SK-N-SH (cell line): ENCODE measurements around the gene CLDN14. TPM values are rescaled to one million over a fixed set of nuclear protein-coding genes. Genes with fewer than 3 reads are reported as not detected.

ENCODE experiments used
- CTCF ChIA-PET: fragments of 300-600, 350-600 bp; formaldehyde crosslinking; extraction: SDS; loops from one replicate; lab custom pipeline; 2021; lab: Yijun Ruan, JAX
- POLR2A ChIA-PET: fragments of 350-600 bp; sonication (Branson Sonifier 250); formaldehyde crosslinking; extraction: SDS; loops from one replicate; lab custom pipeline; 2020; ENCODE audit warnings: antibody characterized with exemption, inconsistent platforms; lab: Yijun Ruan, JAX
- DNase-seq: peaks from one replicate; pipeline ENCODE4 v3.0.0; 2012
- H2AFZ ChIP-seq: fragments of 200-600 bp; sonication (generic); 2 replicates; pipeline ENCODE4 v1.8.1; 2016; ENCODE audit warnings: antibody characterized with exemption, mild to moderate bottlenecking, low read depth
- H3F3A ChIP-seq: fragments of 200-600 bp; sonication (generic); replicated peaks from 2 replicates; pipeline ENCODE3; 2016; ENCODE audit warnings: antibody characterized with exemption, mild to moderate bottlenecking; ENCODE audit not compliant: insufficient read depth
- H3K27ac ChIP-seq, 2 experiments: fragments of 200-500 bp in 1 of 2; fragments of 200-600 bp in 1 of 2; sonication (Bioruptor generic) in 1 of 2; sonication (generic), shearing (Covaris generic) in 1 of 2; 2 replicates each; pipeline versions ENCODE4 v1.5.1 to v1.6.1; 2014 to 2016; ENCODE audit warnings: low read depth in 2 of 2, inconsistent platforms in 1 of 2, low read length in 1 of 2, mild to moderate bottlenecking in 1 of 2, mixed read lengths in 1 of 2
- H3K27me3 ChIP-seq: fragments of 200-600 bp; sonication (generic), shearing (Covaris generic); 2 replicates; pipeline ENCODE4 v1.6.1; 2016; ENCODE audit warnings: mixed run types; ENCODE audit not compliant: insufficient read depth
- H3K36me3 ChIP-seq, 2 experiments: fragments of 200-500 bp in 1 of 2; fragments of 200-600 bp in 1 of 2; sonication (Bioruptor generic) in 1 of 2; sonication (generic) in 1 of 2; replicated peaks in 1 of 2; 2 replicates each; pipeline versions ENCODE3 to v1.5.1; 2014 to 2016; ENCODE audit warnings: low read length in 1 of 2, mild to moderate bottlenecking in 1 of 2; ENCODE audit not compliant: insufficient read depth in 2 of 2, control insufficient read depth in 1 of 2
- H3K4me1 ChIP-seq, 2 experiments: fragments of 200-500 bp in 1 of 2; fragments of 200-600 bp in 1 of 2; sonication (Bioruptor generic) in 1 of 2; sonication (generic), shearing (Covaris generic) in 1 of 2; 2 replicates each; pipeline versions ENCODE4 v1.5.1 to v1.6.1; 2014 to 2016; ENCODE audit warnings: low read depth in 1 of 2, low read length in 1 of 2, mixed run types in 1 of 2; ENCODE audit not compliant: insufficient read depth in 2 of 2, control insufficient read depth in 1 of 2
- H3K4me2 ChIP-seq: fragments of 200-600 bp; sonication (generic), shearing (Covaris generic); 2 replicates; pipeline ENCODE4 v1.6.1; 2017; ENCODE audit warnings: mixed run types
- H3K4me3 ChIP-seq, 2 experiments: fragments of 200-500 bp in 1 of 2; fragments of 200-600 bp in 1 of 2; sonication (Bioruptor generic) in 1 of 2; sonication (generic), shearing (Covaris generic) in 1 of 2; 2 replicates each; pipeline versions ENCODE4 v1.5.1 to v1.8.1; 2014 to 2016; ENCODE audit warnings: low read depth in 2 of 2, inconsistent platforms in 1 of 2, low read length in 1 of 2, mild to moderate bottlenecking in 1 of 2, mixed read lengths in 1 of 2, moderate library complexity in 1 of 2
- H3K79me2 ChIP-seq: fragments of 200-600 bp; sonication (generic); 2 replicates; pipeline ENCODE4 v1.8.1; 2017; ENCODE audit warnings: mild to moderate bottlenecking; ENCODE audit not compliant: insufficient read depth
- H3K9ac ChIP-seq: fragments of 200-600 bp; sonication (generic); 2 replicates; pipeline ENCODE4 v1.6.1; 2017; ENCODE audit warnings: mixed run types
- H3K9me2 ChIP-seq: fragments of 200-600 bp; sonication (generic); 2 replicates; pipeline ENCODE4 v1.6.1; 2017; ENCODE audit warnings: mixed run types
- H3K9me3 ChIP-seq: fragments of 200-600 bp; sonication (generic); 2 replicates; pipeline ENCODE4 v1.6.1; 2017; ENCODE audit warnings: mixed run types, mild to moderate bottlenecking, moderate library complexity
- H4K20me1 ChIP-seq: fragments of 200-600 bp; sonication (generic); 2 replicates; pipeline ENCODE4 v1.6.1; 2017; ENCODE audit warnings: mild to moderate bottlenecking, mixed run types; ENCODE audit not compliant: insufficient read depth
- EP300 ChIP-seq, 2 experiments: IDR thresholded peaks; 2 replicates each; pipeline versions ENCODE4 v1.4.0 to v1.6.1; 2012; ENCODE audit warnings: borderline replicate concordance in 1 of 2, low read depth in 1 of 2, low read length in 1 of 2
- EZH2phosphoT487 ChIP-seq: fragments of 200-600 bp; sonication (generic); IDR thresholded peaks from 2 replicates; pipeline ENCODE4 v1.6.1; 2017; ENCODE audit warnings: low read depth, mixed run types, mild to moderate bottlenecking, antibody characterized with exemption, moderate library complexity, borderline replicate concordance
- FOSL2 ChIP-seq: IDR thresholded peaks from 2 replicates; pipeline ENCODE4 v1.4.0; 2012; ENCODE audit warnings: low read depth, mild to moderate bottlenecking, moderate library complexity, borderline replicate concordance
- FOXM1 ChIP-seq: IDR thresholded peaks from 2 replicates; pipeline ENCODE4 v1.4.0; 2012; ENCODE audit warnings: low read depth, mild to moderate bottlenecking
- GATA2 ChIP-seq: sonication (generic); formaldehyde crosslinking; IDR thresholded peaks from 2 replicates; pipeline ENCODE4 v1.5.0; 2020; ENCODE audit warnings: mild to moderate bottlenecking, missing genetic modification reagents
- JUND ChIP-seq: IDR thresholded peaks from 2 replicates; pipeline ENCODE4 v1.4.0; 2012
- MEF2A ChIP-seq: IDR thresholded peaks from 2 replicates; pipeline ENCODE4 v1.4.0; 2012; ENCODE audit warnings: low read depth, borderline replicate concordance
- RAD21 ChIP-seq: IDR thresholded peaks from 2 replicates; pipeline ENCODE4 v1.6.1; 2012; ENCODE audit warnings: mild to moderate bottlenecking, low read length
- RCOR1 ChIP-seq: fragments of 150-350 bp; IDR thresholded peaks from 2 replicates; pipeline ENCODE4 v1.6.1; 2017; ENCODE audit warnings: antibody characterized with exemption, low read length
- RFX5 ChIP-seq: IDR thresholded peaks from 2 replicates; pipeline ENCODE4 v1.6.1; 2012; ENCODE audit warnings: mild to moderate bottlenecking, improper control_type of control experiment, low read length
- SIN3A ChIP-seq: IDR thresholded peaks from 2 replicates; pipeline ENCODE4 v1.6.1; 2012; ENCODE audit warnings: low read depth, mild to moderate bottlenecking, low read length, moderate library complexity, borderline replicate concordance
- WGBS: methylation state at CpG from one replicate; pipeline ENCODE4 v1.1.6; 2017; ENCODE audit warnings: low lambda C conversion rate; 5-methylcytosine and 5-hydroxymethylcytosine counted together
- polyA plus RNA-seq, 3 experiments: library from polyadenylated mRNA; depleted of rRNA; stranded (reverse); fragments of >200 nt; gene quantifications; 2 replicates each; pipeline ENCODE4 v1.2.3, GENCODE V29; 2012
- TF ChIP-seq, protein P1 (sequence below): IDR thresholded peaks from 2 replicates; pipeline ENCODE4 v1.4.0; 2012; ENCODE audit warnings: low read depth
- TF ChIP-seq, protein P2 (sequence below): IDR thresholded peaks from 2 replicates; pipeline ENCODE4 v1.4.0; 2012; ENCODE audit warnings: low read depth, borderline replicate concordance
- TF ChIP-seq, protein P3 (sequence below): IDR thresholded peaks from 2 replicates; pipeline ENCODE4 v1.6.1; 2012; ENCODE audit warnings: mild to moderate bottlenecking, low read depth, low read length, moderate library complexity
- TF ChIP-seq, protein P4 (sequence below): fragments of 150-350 bp; IDR thresholded peaks from 2 replicates; pipeline ENCODE4 v1.6.1; 2017; ENCODE audit warnings: antibody characterized with exemption, low read length, low read depth, borderline replicate concordance

Gene CLDN14
- polyA plus RNA-seq, 1 of the 3 experiments (the other 2 are of a cell fraction) = not detected

DNA sequence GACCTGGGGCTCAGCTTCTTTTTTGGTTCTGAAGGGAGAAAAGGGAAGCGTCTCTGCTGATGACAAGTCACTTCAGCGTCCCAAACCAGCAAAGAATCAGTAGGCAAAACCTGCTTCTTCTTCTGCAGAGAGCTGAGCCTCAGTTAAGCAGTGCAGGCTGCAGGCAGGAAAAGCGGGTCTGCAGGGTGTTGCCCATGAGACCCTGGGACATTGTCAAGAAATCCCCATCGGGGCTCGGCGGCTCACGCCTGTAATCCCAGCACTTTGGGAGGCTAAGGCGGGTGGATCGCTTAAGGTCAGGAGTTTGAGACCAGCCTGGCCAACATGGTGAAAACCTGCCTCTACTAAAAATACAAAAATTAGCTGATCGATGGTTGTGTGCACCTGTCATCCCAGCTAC lies 16.7 kb downstream of the CLDN14 start:
- Histone ChIP-seq H4K20me1 (no peaks in the 10 kb centered on the region), H3K36me3 (no peaks in the 10 kb centered on the region), H3K27me3 (no peaks in the 10 kb centered on the region), H3K9me2 (no peaks in the 10 kb centered on the region), H3K4me3 (no peak overlapping the region), H3K4me1 (no peaks in the 10 kb centered on the region), H3K27ac (no peak overlapping the region), H3K9me3 (no peaks in the 10 kb centered on the region), H3F3A (no peaks in the 10 kb centered on the region), H3K79me2 (no peaks in the 10 kb centered on the region), H3K4me2 (no peak overlapping the region), H3K9ac (no peak overlapping the region), H2AFZ (no peak overlapping the region)
- WGBS = 80% methylated on average over 10 of the region's 10 CpGs
- ChIA-PET CTCF (interaction anchor here (1.4 kb wide), 1 partner anchor 42 kb away, joined by 3 read pairs; no protein-coding TSS in a partner anchor), POLR2A (no interaction called here)
- no peak for DNase-seq
- TF ChIP-seq MEF2A = no peak

DNA sequence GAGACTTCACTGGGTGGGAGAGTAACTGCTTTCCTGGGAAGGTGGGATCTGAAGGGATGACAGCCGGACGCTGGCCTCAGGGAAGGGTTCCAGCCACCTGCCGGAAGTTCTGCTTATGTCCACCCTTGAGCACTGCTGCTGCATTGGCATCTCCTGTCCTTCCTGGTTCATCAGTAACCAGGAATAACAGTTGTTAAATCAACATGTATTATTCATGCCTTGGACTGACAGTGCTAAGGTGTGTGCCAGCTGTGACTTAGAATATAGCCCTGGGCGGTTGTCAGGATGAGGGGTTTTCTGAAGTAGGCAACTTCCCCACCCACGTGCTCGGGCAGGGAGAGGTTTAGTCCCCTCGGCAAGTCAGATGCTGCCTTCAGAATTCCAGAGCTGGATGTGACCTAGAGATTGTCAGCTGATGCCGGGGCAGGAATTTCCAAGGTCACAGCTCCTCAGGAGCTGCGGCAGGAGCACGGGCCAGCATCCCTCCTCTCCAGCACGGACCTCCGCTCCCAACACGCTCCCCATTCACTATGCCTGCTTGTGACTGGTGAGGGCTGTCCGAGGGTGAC lies 17.9 kb downstream of the CLDN14 start:
- TF ChIP-seq JUND (no peak), FOSL2 (no peak), EP300 (IDR thresholded peaks at IDR 0.05; ENCODE audit: borderline replicate concordance in 1 of 2, low read depth in 1 of 2, low read length in 1 of 2) (no peak)
- TF ChIP-seq, protein P1, sequence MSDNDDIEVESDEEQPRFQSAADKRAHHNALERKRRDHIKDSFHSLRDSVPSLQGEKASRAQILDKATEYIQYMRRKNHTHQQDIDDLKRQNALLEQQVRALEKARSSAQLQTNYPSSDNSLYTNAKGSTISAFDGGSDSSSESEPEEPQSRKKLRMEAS = no peak
- TF ChIP-seq, protein P2, sequence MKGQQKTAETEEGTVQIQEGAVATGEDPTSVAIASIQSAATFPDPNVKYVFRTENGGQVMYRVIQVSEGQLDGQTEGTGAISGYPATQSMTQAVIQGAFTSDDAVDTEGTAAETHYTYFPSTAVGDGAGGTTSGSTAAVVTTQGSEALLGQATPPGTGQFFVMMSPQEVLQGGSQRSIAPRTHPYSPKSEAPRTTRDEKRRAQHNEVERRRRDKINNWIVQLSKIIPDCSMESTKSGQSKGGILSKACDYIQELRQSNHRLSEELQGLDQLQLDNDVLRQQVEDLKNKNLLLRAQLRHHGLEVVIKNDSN = no peak
- H3K9me3 ChIP-seq = no peaks in the 10 kb centered on the region
- ChIA-PET POLR2A (no interaction called here), CTCF (interaction anchor here (0.9 to 1.4 kb wide), 2 partner anchors 40 to 43 kb away, joined by 3 read pairs; no protein-coding TSS in a partner anchor)
- no peak for DNase-seq
- H3K9me2 ChIP-seq = no peaks in the 10 kb centered on the region
- no peaks in the 10 kb centered on the region for H3F3A ChIP-seq
- no peaks in the 10 kb centered on the region for H4K20me1 ChIP-seq
- no peak overlapping the region for H3K27ac ChIP-seq
- no peaks in the 10 kb centered on the region for H3K4me1 ChIP-seq
- H2AFZ ChIP-seq = no peak overlapping the region
- no peak overlapping the region for H3K4me2 ChIP-seq
- no peak overlapping the region for H3K9ac ChIP-seq
- 58% methylated on average over 11 of the region's 14 CpGs for WGBS
- H3K4me3 ChIP-seq = no peak overlapping the region
- peaks cover 0 to 4% of the 10 kb centered on the region in 2 experiments for H3K36me3 ChIP-seq
- H3K79me2 ChIP-seq = no peaks in the 10 kb centered on the region
- H3K27me3 ChIP-seq = no peaks in the 10 kb centered on the region

DNA sequence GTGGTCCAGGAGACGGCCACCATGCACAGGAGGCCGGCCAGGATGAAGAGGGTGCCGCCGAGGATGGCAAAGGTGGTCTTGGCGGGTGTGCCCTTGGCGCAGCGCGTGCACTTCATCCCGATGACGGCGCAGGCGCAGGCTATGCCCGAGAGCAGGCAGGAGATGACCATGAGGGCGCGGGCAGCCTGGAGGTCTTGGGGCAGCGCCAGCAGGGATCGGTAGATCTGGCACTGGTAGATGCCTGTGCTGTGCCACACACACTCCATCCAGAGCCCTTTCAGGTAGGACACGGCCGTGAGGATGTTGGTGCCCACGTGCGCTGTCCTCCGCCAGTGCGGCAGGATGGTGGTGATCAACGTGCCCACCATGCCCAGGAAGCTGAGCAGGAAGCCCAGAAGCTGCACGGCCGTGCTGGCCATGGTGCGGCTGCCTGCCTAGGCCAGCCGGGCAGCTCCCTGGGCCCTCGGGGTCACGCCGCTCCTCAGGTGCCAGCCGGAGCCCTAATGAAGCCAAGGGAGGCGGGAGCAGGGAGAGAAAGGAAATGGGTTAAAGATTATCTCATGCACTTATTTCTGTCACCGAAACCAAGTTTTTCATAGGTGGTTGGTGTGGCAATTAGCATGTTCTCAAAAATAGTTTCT lies 18.5 kb downstream of the CLDN14 start:
- Histone ChIP-seq H3K4me2 (no peak overlapping the region), H3K27ac (no peak overlapping the region), H3K79me2 (no peaks in the 10 kb centered on the region), H3K9me3 (no peaks in the 10 kb centered on the region), H3F3A (no peaks in the 10 kb centered on the region), H3K4me1 (no peaks in the 10 kb centered on the region), H3K9me2 (no peaks in the 10 kb centered on the region), H3K9ac (no peak overlapping the region), H3K27me3 (no peaks in the 10 kb centered on the region), H3K4me3 (no peak overlapping the region), H2AFZ (no peak overlapping the region), H4K20me1 (no peaks in the 10 kb centered on the region), H3K36me3 (peaks cover 0 to 4% of the 10 kb centered on the region in 2 experiments)
- POLR2A ChIA-PET = no interaction called here
- DNase-seq = no peak
- CTCF ChIA-PET = interaction anchor here (0.9 kb wide), 1 partner anchor 39 kb away, joined by 3 read pairs; no protein-coding TSS in a partner anchor
- WGBS = 87% methylated on average over 29 of the region's 34 CpGs
- TF ChIP-seq, protein P3, sequence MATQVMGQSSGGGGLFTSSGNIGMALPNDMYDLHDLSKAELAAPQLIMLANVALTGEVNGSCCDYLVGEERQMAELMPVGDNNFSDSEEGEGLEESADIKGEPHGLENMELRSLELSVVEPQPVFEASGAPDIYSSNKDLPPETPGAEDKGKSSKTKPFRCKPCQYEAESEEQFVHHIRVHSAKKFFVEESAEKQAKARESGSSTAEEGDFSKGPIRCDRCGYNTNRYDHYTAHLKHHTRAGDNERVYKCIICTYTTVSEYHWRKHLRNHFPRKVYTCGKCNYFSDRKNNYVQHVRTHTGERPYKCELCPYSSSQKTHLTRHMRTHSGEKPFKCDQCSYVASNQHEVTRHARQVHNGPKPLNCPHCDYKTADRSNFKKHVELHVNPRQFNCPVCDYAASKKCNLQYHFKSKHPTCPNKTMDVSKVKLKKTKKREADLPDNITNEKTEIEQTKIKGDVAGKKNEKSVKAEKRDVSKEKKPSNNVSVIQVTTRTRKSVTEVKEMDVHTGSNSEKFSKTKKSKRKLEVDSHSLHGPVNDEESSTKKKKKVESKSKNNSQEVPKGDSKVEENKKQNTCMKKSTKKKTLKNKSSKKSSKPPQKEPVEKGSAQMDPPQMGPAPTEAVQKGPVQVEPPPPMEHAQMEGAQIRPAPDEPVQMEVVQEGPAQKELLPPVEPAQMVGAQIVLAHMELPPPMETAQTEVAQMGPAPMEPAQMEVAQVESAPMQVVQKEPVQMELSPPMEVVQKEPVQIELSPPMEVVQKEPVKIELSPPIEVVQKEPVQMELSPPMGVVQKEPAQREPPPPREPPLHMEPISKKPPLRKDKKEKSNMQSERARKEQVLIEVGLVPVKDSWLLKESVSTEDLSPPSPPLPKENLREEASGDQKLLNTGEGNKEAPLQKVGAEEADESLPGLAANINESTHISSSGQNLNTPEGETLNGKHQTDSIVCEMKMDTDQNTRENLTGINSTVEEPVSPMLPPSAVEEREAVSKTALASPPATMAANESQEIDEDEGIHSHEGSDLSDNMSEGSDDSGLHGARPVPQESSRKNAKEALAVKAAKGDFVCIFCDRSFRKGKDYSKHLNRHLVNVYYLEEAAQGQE = no peak
- TF ChIP-seq RCOR1 = no peak
- TF ChIP-seq FOXM1 = no peak
- TF ChIP-seq SIN3A = no peak
- TF ChIP-seq RAD21 = no peak
- no peak for TF ChIP-seq EZH2phosphoT487
- TF ChIP-seq GATA2 (CRISPR knock-in tag) = no peak
- no peak for TF ChIP-seq JUND
- no peak for TF ChIP-seq RFX5
- TF ChIP-seq, protein P4, sequence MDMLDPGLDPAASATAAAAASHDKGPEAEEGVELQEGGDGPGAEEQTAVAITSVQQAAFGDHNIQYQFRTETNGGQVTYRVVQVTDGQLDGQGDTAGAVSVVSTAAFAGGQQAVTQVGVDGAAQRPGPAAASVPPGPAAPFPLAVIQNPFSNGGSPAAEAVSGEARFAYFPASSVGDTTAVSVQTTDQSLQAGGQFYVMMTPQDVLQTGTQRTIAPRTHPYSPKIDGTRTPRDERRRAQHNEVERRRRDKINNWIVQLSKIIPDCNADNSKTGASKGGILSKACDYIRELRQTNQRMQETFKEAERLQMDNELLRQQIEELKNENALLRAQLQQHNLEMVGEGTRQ = no peak
- TF ChIP-seq MEF2A = no peak
